Osteocyte (in vitro differentiated cells): ENCODE measurements around the gene LAG3. TPM values are rescaled to one million over a fixed set of nuclear protein-coding genes. Genes with fewer than 3 reads are reported as not detected.

Source experiments
- DNase-seq: peaks from one replicate; pipeline ENCODE4 v3.0.0; 2021; ENCODE audit warnings: mixed read lengths; ENCODE audit not compliant: unreplicated experiment; ENCODE audit errors: extremely low spot score
- H3K27ac Mint-ChIP-seq: one replicate; pipeline ENCODE4 v1.8.0; 2021; ENCODE audit warnings: mild to moderate bottlenecking, mixed read lengths; ENCODE audit not compliant: unreplicated experiment
- H3K27me3 Mint-ChIP-seq: one replicate; pipeline ENCODE4 v1.8.0; 2021; ENCODE audit warnings: mixed read lengths; ENCODE audit not compliant: unreplicated experiment
- H3K36me3 Mint-ChIP-seq: one replicate; pipeline ENCODE4 v1.8.0; 2021; ENCODE audit warnings: mixed read lengths; ENCODE audit not compliant: unreplicated experiment
- H3K4me1 Mint-ChIP-seq: one replicate; pipeline ENCODE4 v1.8.0; 2021; ENCODE audit warnings: mixed read lengths; ENCODE audit not compliant: unreplicated experiment
- H3K4me3 Mint-ChIP-seq: one replicate; pipeline ENCODE4 v1.8.0; 2021; ENCODE audit warnings: mild to moderate bottlenecking, moderate library complexity, mixed read lengths; ENCODE audit not compliant: unreplicated experiment
- H3K9me3 Mint-ChIP-seq: one replicate; pipeline ENCODE4 v1.8.0; 2021; ENCODE audit warnings: mixed read lengths; ENCODE audit not compliant: unreplicated experiment
- total RNA-seq: library from RNA; stranded (reverse); gene quantifications from 2 replicates; pipeline ENCODE4 v1.2.1, GENCODE V29; 2021
- TF ChIP-seq, protein P1 (sequence below): fragments of 200-600 bp; sonication (generic); IDR thresholded peaks from 2 replicates; pipeline ENCODE4 v1.5.0; 2021; ENCODE audit warnings: antibody characterized with exemption, mild to moderate bottlenecking, moderate library complexity

LAG3 gene
- total RNA-seq, 1 donor from 2014 or later = 2.5 TPM

- H3K9me3 Mint-ChIP-seq = no peaks in the 10 kb centered on the region
- TF ChIP-seq, protein P1, sequence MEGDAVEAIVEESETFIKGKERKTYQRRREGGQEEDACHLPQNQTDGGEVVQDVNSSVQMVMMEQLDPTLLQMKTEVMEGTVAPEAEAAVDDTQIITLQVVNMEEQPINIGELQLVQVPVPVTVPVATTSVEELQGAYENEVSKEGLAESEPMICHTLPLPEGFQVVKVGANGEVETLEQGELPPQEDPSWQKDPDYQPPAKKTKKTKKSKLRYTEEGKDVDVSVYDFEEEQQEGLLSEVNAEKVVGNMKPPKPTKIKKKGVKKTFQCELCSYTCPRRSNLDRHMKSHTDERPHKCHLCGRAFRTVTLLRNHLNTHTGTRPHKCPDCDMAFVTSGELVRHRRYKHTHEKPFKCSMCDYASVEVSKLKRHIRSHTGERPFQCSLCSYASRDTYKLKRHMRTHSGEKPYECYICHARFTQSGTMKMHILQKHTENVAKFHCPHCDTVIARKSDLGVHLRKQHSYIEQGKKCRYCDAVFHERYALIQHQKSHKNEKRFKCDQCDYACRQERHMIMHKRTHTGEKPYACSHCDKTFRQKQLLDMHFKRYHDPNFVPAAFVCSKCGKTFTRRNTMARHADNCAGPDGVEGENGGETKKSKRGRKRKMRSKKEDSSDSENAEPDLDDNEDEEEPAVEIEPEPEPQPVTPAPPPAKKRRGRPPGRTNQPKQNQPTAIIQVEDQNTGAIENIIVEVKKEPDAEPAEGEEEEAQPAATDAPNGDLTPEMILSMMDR = no peak
- peaks cover 24% of the 10 kb centered on the region for H3K27me3 Mint-ChIP-seq
- no peak overlapping the region for H3K27ac Mint-ChIP-seq
- H3K36me3 Mint-ChIP-seq = no peaks in the 10 kb centered on the region
- peaks cover 31% of the 10 kb centered on the region for H3K4me1 Mint-ChIP-seq
- H3K4me3 Mint-ChIP-seq = no peak overlapping the region
- DNase-seq = no peak
These were observed 45.4 kb downstream of the LAG3 start for GRCh38 chr12:6817662-6818157.

- Mint-ChIP-seq H3K4me3 (no peak overlapping the region), H3K27me3 (peaks cover 23% of the 10 kb centered on the region), H3K9me3 (no peaks in the 10 kb centered on the region), H3K27ac (no peak overlapping the region), H3K36me3 (no peaks in the 10 kb centered on the region), H3K4me1 (peaks cover 36% of the 10 kb centered on the region)
- DNase-seq = no peak
- TF ChIP-seq, protein P1 = no peak
These were observed 45.9 kb downstream of the LAG3 start for GRCh38 chr12:6818222-6818621.

GRCh38 chr12:6818645-6819044 lies 46.3 kb downstream of the LAG3 start:
- Mint-ChIP-seq H3K27ac (no peak overlapping the region), H3K36me3 (no peaks in the 10 kb centered on the region), H3K4me3 (no peak overlapping the region), H3K4me1 (peaks cover 37% of the 10 kb centered on the region), H3K27me3 (peaks cover 19% of the 10 kb centered on the region), H3K9me3 (no peaks in the 10 kb centered on the region)
- no peak for DNase-seq
- TF ChIP-seq, protein P1 = no peak

DNA sequence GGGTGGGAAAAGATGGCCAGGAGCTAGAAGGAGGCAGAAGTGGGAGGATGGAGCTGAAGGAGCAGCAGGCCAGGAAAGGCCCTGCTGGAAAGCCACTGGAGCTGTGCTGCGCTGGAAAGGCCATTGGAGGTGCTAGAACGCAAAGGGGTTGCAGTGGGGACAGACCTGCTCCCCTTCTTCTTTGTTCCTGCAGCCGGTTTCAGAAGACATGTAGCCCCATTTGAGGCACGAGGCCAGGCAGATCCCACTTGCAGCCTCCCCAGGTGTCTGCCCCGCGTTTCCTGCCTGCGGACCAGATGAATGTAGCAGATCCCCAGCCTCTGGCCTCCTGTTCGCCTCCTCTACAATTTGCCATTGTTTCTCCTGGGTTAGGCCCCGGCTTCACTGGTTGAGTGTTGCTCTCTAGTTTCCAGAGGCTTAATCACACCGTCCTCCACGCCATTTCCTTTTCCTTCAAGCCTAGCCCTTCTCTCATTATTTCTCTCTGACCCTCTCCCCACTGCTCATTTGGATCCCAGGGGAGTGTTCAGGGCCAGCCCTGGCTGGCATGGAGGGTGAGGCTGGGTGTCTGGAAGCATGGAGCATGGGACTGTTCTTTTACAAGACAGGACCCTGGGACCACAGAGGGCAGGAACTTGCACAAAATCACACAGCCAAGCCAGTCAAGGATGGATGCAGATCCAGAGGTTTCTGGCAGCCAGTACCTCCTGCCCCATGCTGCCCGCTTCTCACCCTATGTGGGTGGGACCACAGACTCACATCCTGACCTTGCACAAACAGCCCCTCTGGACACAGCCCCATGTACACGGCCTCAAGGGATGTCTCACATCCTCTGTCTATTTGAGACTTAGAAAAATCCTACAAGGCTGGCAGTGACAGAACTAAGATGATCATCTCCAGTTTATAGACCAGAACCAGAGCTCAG lies 47.0 kb downstream of the LAG3 start:
- Mint-ChIP-seq H3K4me3 (peak overlapping the region; percentile 14), H3K36me3 (no peaks in the 10 kb centered on the region), H3K9me3 (no peaks in the 10 kb centered on the region), H3K27me3 (peaks cover 15% of the 10 kb centered on the region), H3K4me1 (peaks cover 39% of the 10 kb centered on the region), H3K27ac (peak overlapping the region; percentile 23)
- TF ChIP-seq, protein P1 = no peak
- no peak for DNase-seq

DNA sequence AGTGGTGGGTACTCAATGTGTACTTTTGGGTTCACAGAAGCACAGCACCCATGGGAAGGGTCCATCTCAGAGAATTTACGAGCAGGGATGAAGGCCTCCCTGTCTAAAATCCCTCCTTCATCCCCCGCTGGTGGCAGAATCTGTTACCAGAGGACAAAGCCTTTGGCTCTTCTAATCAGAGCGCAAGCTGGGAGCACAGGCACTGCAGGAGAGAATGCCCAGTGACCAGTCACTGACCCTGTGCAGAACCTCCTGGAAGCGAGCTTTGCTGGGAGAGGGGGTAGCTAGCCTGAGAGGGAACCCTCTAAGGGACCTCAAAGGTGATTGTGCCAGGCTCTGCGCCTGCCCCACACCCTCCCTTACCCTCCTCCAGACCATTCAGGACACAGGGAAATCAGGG lies 47.8 kb downstream of the LAG3 start:
- Mint-ChIP-seq H3K27me3 (peaks cover 7% of the 10 kb centered on the region), H3K4me3 (no peak overlapping the region), H3K9me3 (no peaks in the 10 kb centered on the region), H3K36me3 (no peaks in the 10 kb centered on the region), H3K4me1 (peaks cover 42% of the 10 kb centered on the region), H3K27ac (no peak overlapping the region)
- TF ChIP-seq, protein P1 = no peak
- DNase-seq = no peak
